Left ventricle myocardium inferior (tissue), 1 donor: Measurements from ENCODE around the gene MAGEB6B. TPM values are rescaled to one million over a fixed set of nuclear protein-coding genes. Genes with fewer than 3 reads are reported as not detected.
"Not testable (repeated sequence)": the region's sequence is repeated elsewhere in the genome, so short reads cannot be mapped to it uniquely, and the experiment has no call there.

Experiments used
- DNase-seq: peaks from one replicate; pipeline ENCODE4 v3.0.0-alpha.2; 2020
- H3K27ac ChIP-seq: fragments of 200-600 bp; replicated peaks from 2 replicates; pipeline ENCODE4 v1.8.0; 2021
- H3K27me3 ChIP-seq: fragments of 200-600 bp; 2 replicates; pipeline ENCODE4 v1.8.0; 2021; ENCODE audit warnings: low read depth
- H3K36me3 ChIP-seq: fragments of 200-600 bp; 2 replicates; pipeline ENCODE4 v1.8.0; 2021
- H3K4me1 ChIP-seq: fragments of 200-600 bp; 2 replicates; pipeline ENCODE4 v1.8.0; 2021
- H3K4me3 ChIP-seq: fragments of 200-600 bp; 2 replicates; pipeline ENCODE4 v1.8.0; 2021; ENCODE audit warnings: mild to moderate bottlenecking, moderate library complexity
- H3K9me3 ChIP-seq: fragments of 200-600 bp; replicated peaks from 2 replicates; pipeline ENCODE4 v1.8.0; 2021
- intact Hi-C: fragments of 100-400 bp; cut with micrococcal nuclease; formaldehyde crosslinking; loops from one replicate; pipeline ENCODE4 v1.11.0; 2022
- long read RNA-seq: library from polyadenylated mRNA; unstranded; transcript quantifications from one replicate; pipeline ENCODE4 v2.0.0, GENCODE V29; 2021
- total RNA-seq: library from RNA; stranded (reverse); fragmentation: NEBNext Ultra II Directional; extraction: Animal tissue kit (Norgen Biotek cat#: 25700); gene quantifications from one replicate; pipeline ENCODE4 v1.2.1, GENCODE V29; 2021
- TF ChIP-seq, protein P1 (sequence below): fragments of 200-600 bp; IDR thresholded peaks from 2 replicates; pipeline ENCODE4 v1.8.0; 2021; ENCODE audit warnings: antibody characterized with exemption, mild to moderate bottlenecking, borderline replicate concordance
- donor health status: DM: no; HTN: yes; CAD: no; lungs with severe emphysema.

Gene MAGEB6B, protein sequence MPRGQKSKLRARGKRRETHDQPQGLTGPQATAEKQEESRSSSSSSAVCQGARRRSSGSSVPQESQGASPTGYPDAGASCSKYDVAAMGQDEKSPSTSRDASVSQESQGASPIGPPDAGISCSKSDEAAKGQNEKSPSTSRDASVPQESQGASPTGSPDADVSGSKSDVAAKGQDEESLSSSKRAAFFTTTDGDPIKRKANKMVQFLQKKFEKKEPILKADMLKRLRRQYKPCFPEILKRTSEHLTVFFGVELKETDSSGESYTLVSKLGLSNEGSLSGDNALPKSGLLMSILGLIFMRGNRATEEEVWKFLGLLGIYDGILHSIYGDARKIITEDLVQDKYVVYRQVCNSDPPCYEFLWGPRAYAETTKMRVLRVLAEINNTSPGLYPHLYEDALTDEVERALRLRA
- total RNA-seq: not detected
- long read RNA-seq: 0 reads

DNA sequence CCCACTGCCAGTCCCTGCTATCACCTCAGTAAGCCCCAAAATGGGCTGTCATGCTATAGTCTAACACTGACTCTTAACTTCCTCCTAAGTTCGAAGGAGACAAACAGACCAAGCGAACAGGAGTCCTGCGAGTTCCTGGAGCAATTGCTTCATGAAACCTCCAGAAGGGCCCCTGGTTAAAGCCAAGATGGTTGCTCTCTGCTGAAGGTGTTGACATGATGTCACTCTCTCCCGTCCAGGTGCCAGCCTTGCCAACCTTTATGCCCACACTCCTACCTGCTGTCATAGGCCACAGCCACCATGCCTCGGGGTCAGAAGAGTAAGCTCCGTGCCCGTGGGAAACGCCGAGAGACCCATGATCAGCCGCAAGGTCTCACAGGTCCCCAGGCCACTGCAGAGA lies at the start of gene MAGEB6B:
MAGEB6B (plus strand) TSS at position 301 of the 400 bp plus-strand sequence; CDS start at position 301, 0 bp downstream.
- Histone ChIP-seq H3K4me1 (no peaks in the 10 kb centered on the region), H3K36me3 (no peaks in the 10 kb centered on the region), H3K27me3 (no peaks in the 10 kb centered on the region), H3K27ac (no peak within 1 kb of the TSS), H3K9me3 (no peaks in the 10 kb centered on the region), H3K4me3 (no peak within 1 kb of the TSS)
- intact Hi-C loops: no loop called here
- TF ChIP-seq, protein P1, sequence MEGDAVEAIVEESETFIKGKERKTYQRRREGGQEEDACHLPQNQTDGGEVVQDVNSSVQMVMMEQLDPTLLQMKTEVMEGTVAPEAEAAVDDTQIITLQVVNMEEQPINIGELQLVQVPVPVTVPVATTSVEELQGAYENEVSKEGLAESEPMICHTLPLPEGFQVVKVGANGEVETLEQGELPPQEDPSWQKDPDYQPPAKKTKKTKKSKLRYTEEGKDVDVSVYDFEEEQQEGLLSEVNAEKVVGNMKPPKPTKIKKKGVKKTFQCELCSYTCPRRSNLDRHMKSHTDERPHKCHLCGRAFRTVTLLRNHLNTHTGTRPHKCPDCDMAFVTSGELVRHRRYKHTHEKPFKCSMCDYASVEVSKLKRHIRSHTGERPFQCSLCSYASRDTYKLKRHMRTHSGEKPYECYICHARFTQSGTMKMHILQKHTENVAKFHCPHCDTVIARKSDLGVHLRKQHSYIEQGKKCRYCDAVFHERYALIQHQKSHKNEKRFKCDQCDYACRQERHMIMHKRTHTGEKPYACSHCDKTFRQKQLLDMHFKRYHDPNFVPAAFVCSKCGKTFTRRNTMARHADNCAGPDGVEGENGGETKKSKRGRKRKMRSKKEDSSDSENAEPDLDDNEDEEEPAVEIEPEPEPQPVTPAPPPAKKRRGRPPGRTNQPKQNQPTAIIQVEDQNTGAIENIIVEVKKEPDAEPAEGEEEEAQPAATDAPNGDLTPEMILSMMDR: no peak
- DNase-seq: no peak

DNA sequence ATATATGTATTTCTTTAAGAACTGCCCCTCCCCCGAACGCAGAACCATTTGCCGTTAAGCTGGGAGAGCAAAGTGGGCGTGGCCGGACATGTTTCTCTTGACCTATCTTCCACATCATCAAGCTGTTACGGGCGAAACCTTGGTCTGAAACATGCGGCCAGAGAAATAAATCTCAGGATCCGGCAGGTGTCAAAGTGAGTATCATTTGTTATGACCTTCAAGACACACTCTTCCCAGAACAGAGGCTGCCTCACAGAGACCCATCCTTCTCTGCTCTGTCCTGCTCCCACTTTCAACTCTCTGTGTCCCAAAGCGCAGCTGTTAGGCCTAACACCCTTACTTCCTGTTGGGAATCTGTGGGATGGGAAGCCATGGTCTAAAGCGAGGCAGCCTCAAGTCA lies 22.1 kb upstream of the MAGEB6B start, which contains the start of gene MAGEB18:
MAGEB18 (plus strand) TSS at position 70 of the 400 bp plus-strand sequence. CDS start 643 bp downstream, outside the sequence.
- Histone ChIP-seq H3K4me3 (no peak within 1 kb of the TSS), H3K36me3 (no peaks in the 10 kb centered on the region), H3K9me3 (no peaks in the 10 kb centered on the region), H3K27ac (no peak within 1 kb of the TSS), H3K4me1 (no peaks in the 10 kb centered on the region), H3K27me3 (no peaks in the 10 kb centered on the region)
- DNase-seq: no peak
- intact Hi-C loops: no loop called here
- TF ChIP-seq, protein P1: no peak

DNA sequence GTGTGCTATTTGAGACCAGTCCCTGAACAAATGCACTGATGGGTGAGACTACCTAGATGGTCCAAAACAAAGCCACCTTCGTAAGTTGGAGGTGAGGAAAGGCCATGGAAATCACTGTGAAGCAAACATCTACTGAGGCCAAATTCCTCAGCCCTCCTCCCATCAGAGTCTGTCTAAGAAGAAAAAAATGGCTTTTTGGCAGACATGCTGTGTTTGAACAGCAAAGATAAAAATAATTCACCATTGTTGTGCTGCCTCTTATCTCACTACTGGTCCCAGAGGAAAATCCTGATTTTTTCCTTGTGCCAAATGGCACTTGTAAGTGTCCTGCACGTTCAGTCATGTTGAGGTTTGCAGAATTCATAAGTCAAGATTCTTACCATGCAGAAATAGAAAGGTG lies 14.4 kb upstream of the MAGEB6B start:
- H3K27ac ChIP-seq: no peak overlapping the region
- DNase-seq: no peak
- intact Hi-C loops: no loop called here
- no peaks in the 10 kb centered on the region for H3K36me3 ChIP-seq
- no peak overlapping the region for H3K4me3 ChIP-seq
- no peaks in the 10 kb centered on the region for H3K4me1 ChIP-seq
- no peaks in the 10 kb centered on the region for H3K27me3 ChIP-seq
- H3K9me3 ChIP-seq: no peaks in the 10 kb centered on the region
- TF ChIP-seq, protein P1: no peak

DNA sequence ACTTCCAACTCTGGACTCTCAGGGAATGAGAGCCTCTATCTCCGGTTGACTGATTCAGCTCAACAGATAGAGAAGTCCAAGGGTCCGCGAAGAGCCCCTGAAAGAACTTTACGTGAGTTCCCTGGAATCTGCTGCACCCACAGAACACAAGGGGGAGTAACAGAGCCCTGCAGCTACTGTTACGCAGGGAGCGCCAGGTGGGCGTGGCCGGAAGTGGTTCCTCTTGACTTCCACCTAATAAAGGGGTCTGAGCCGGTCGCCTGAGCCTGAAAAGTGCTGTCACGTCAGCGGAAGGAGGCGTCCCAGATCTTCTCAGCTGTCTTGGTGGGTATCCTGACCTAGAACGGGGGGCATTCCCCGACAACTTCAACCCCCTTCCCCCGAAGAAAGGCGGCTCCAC lies 31.8 kb downstream of the MAGEB6B start, which contains the start of gene MAGEB6:
MAGEB6 (plus strand) TSS at position 237 of the 400 bp plus-strand sequence. CDS start 1,407 bp downstream, outside the sequence.
- Histone ChIP-seq H3K36me3 (no peaks in the 10 kb centered on the region), H3K27ac (no peak within 1 kb of the TSS), H3K27me3 (no peaks in the 10 kb centered on the region), H3K9me3 (no peaks in the 10 kb centered on the region), H3K4me1 (no peaks in the 10 kb centered on the region), H3K4me3 (no peak within 1 kb of the TSS)
- intact Hi-C loops: no loop called here
- TF ChIP-seq, protein P1: no peak
- DNase-seq: no peak

DNA sequence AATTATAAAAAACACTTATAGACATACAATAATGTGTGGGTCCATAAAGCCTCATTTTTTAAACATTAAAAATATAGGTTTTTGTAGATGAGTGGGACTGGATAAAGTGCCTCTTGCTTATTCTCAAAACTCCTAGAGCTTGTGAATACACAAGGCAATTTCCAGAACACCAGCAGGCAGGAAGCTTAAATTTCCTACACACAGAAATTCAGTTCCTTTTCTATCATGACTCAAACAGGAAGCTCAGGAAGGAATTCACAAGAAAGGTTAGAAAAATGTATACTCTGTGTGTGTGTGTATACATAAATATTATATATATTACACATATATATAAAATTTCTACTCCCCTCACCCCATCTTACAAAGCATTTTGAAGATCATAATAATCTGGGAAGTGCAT lies 43.2 kb downstream of the MAGEB6B start:
- TF ChIP-seq, protein P1: no peak
- Histone ChIP-seq H3K4me1 (no peaks in the 10 kb centered on the region), H3K36me3 (no peaks in the 10 kb centered on the region), H3K27ac (no peak overlapping the region), H3K27me3 (no peaks in the 10 kb centered on the region), H3K9me3 (no peaks in the 10 kb centered on the region), H3K4me3 (no peak overlapping the region)
- no peak for DNase-seq
- intact Hi-C loops: no loop called here

DNA sequence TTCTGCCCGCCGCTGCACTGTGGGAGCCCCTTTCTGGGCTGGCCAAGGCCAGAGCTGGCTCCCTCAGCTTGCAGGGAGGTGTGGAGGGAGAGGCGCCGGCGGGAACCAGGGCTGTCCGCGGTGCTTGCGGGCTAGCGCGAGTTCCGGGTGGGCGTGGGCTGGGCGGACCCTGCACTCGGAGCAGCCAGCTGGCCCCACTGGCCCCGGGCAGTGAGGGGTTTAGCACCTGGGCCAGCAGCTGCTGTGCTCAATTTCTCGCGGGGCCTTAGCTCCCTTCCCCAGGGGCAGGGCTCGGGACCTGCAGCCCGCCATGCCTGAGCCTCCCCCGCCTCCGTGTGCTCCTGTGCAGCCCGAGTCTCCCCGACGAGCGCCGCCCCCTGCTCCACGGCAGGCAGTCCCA lies 44.3 kb downstream of the MAGEB6B start:
- H3K4me3 ChIP-seq, intact Hi-C loops, H3K27ac ChIP-seq, H3K4me1 ChIP-seq, DNase-seq, H3K27me3 ChIP-seq, H3K36me3 ChIP-seq, H3K9me3 ChIP-seq: not testable (repeated sequence)
